Caco-2 (cell line): Measurements from ENCODE around the gene PAPSS2. TPM values are rescaled to one million over a fixed set of nuclear protein-coding genes. Genes with fewer than 3 reads are reported as not detected.
"Not testable (repeated sequence)": the region's sequence is repeated elsewhere in the genome, so short reads cannot be mapped to it uniquely, and the experiment has no call there.

Experiments used
- Bru-seq: library from RNA; stranded (reverse); fragments of 400-500 nt; gene quantifications from one replicate; lab custom pipeline; 2021; lab: Mats Ljungman, UMichigan
- BruChase-seq, 2 experiments: library from RNA; stranded (reverse); fragments of 400-500 nt; gene quantifications; one replicate each; lab custom pipeline; 2021; lab: Mats Ljungman, UMichigan
- BruUV-seq: library from RNA; stranded (reverse); fragments of 400-500 nt; replicated peaks from 2 replicates; lab custom pipeline; 2021; lab: Mats Ljungman, UMichigan
- CTCF ChIA-PET: fragments of 300-600 bp; sonication (Branson Sonifier 250); formaldehyde crosslinking; loops from one replicate; lab custom pipeline; 2022; ENCODE audit warnings: antibody characterized with exemption; lab: Charles Lee
- POLR2A ChIA-PET: fragments of 300-600 bp; sonication (Branson Sonifier 250); formaldehyde crosslinking; loops from one replicate; lab custom pipeline; 2022; ENCODE audit warnings: antibody characterized with exemption; lab: Charles Lee
- DNase-seq, 2 experiments: peaks; one replicate each; pipeline versions ENCODE4 v3.0.0 to v3.0.0-alpha.2; 2020 to 2022
- H3K27me3 ChIP-seq: replicated peaks from 2 replicates; pipeline ENCODE4 v1.6.0; 2011; ENCODE audit warnings: low read length; ENCODE audit not compliant: control insufficient read depth, insufficient read depth
- H3K36me3 ChIP-seq: 2 replicates; pipeline ENCODE4 v1.5.1; 2011; ENCODE audit warnings: low read length; ENCODE audit not compliant: control insufficient read depth, insufficient read depth
- H3K4me1 ChIP-seq: fragments of 250-450 bp; sonication (Bioruptor Pico); 2 replicates; pipeline ENCODE4 v1.5.1; 2020; ENCODE audit warnings: mild to moderate bottlenecking
- H3K4me3 ChIP-seq: 2 replicates; pipeline ENCODE4 v1.5.1; 2011; ENCODE audit warnings: low read depth, mild to moderate bottlenecking, control low read depth, low read length
- H3K9me3 ChIP-seq: fragments of 250-450 bp; sonication (Bioruptor Pico); 2 replicates; pipeline ENCODE4 v1.5.1; 2020; ENCODE audit warnings: mild to moderate bottlenecking, moderate library complexity
- H3K27ac Mint-ChIP-seq: one replicate; pipeline ENCODE4 v1.8.0; 2022; ENCODE audit warnings: mixed read lengths; ENCODE audit not compliant: unreplicated experiment
- H3K27me3 Mint-ChIP-seq: one replicate; pipeline ENCODE4 v1.8.0; 2022; ENCODE audit warnings: mixed read lengths; ENCODE audit not compliant: insufficient read depth, unreplicated experiment
- H3K36me3 Mint-ChIP-seq: one replicate; pipeline ENCODE4 v1.8.0; 2022; ENCODE audit warnings: mild to moderate bottlenecking, mixed read lengths; ENCODE audit not compliant: insufficient read depth, unreplicated experiment
- H3K4me1 Mint-ChIP-seq: one replicate; pipeline ENCODE4 v1.8.0; 2022; ENCODE audit warnings: low read depth, mixed read lengths; ENCODE audit not compliant: unreplicated experiment
- H3K4me3 Mint-ChIP-seq: one replicate; pipeline ENCODE4 v1.8.0; 2022; ENCODE audit warnings: mild to moderate bottlenecking, moderate library complexity, mixed read lengths; ENCODE audit not compliant: unreplicated experiment
- H3K9me3 Mint-ChIP-seq: one replicate; pipeline ENCODE4 v1.8.0; 2022; ENCODE audit warnings: mixed read lengths; ENCODE audit not compliant: unreplicated experiment
- intact Hi-C: fragments of 100-400 bp; cut with micrococcal nuclease; formaldehyde crosslinking; loops from one replicate; pipeline ENCODE4 v1.10.0; 2022; ENCODE audit not compliant: unreplicated experiment
- long read RNA-seq: library from polyadenylated mRNA; stranded (forward); transcript quantifications from one replicate; pipeline ENCODE4 v2.0.0, GENCODE V29; 2022
- total RNA-seq: library from RNA; stranded (reverse); gene quantifications from 2 replicates; pipeline ENCODE4 v1.2.3, GENCODE V29; 2022
- TF ChIP-seq, protein P1 (sequence below), 2 experiments: fragments of 200-600 bp in 1 of 2; IDR thresholded peaks; 1 replicate in 1 of 2; 2 replicates in 1 of 2; pipeline versions ENCODE4 v1.5.1 to v1.8.0; 2011 to 2022; ENCODE audit warnings: antibody characterized with exemption in 1 of 2, control low read depth in 1 of 2, inconsistent platforms in 1 of 2, low read depth in 1 of 2, low read length in 1 of 2, mild to moderate bottlenecking in 1 of 2, moderate library complexity in 1 of 2; ENCODE audit not compliant: insufficient read depth in 1 of 2, severe bottlenecking in 1 of 2, unreplicated experiment in 1 of 2

PAPSS2 gene
- 4.3 and 6.2 TPM in 2 replicates for total RNA-seq
- Bru-seq, nascent RNA, result percentile 41 among the genes with signal in this experiment
- BruChase-seq, experiment 1, labeled RNA remaining after a 2-hour chase, result percentile 38 among the genes with signal in this experiment
- BruChase-seq, experiment 2, labeled RNA remaining after a 6-hour chase, result percentile 43 among the genes with signal in this experiment
- long read RNA-seq, transcript PAPSS2-201 (12 exons, 3,949 nt), result major isoform, 5 of 7 reads
- long read RNA-seq, partial matches to known transcripts, result 2 of 7 reads
- long read RNA-seq, other reads (novel, unspliced or antisense), result 0 of 7 reads

GRCh38 chr10:87659571-87660483, at the start of gene PAPSS2:
PAPSS2 (plus strand) TSS chr10:87659878; CDS start chr10:87659982, 104 bp downstream.
- no TSS peak for BruUV-seq

GRCh38 chr10:87611341-87611740, 48.3 kb upstream of the PAPSS2 start:
- peaks cover 13% of the 10 kb centered on the region for H3K9me3 Mint-ChIP-seq
- POLR2A ChIA-PET, H3K27me3 ChIP-seq, H3K4me3 Mint-ChIP-seq, H3K27me3 Mint-ChIP-seq, H3K36me3 ChIP-seq, H3K27ac Mint-ChIP-seq, BruUV-seq, H3K4me1 ChIP-seq, H3K4me3 ChIP-seq, H3K36me3 Mint-ChIP-seq, DNase-seq, CTCF ChIA-PET, intact Hi-C loops, H3K4me1 Mint-ChIP-seq: not testable (repeated sequence)
- peaks cover 11% of the 10 kb centered on the region for H3K9me3 ChIP-seq

More at GRCh38 chr10:87659571-87660483, at the start of gene PAPSS2:
- H3K36me3 ChIP-seq, result no peaks in the 10 kb centered on the region
- H3K4me1 Mint-ChIP-seq, result peaks cover 11% of the 10 kb centered on the region
- H3K4me3 Mint-ChIP-seq, result peak within 1 kb of the TSS; percentile 91
- no peaks in the 10 kb centered on the region for H3K27me3 ChIP-seq
- CTCF ChIA-PET, result interaction anchor here (0.6 to 1.0 kb wide), 2 partner anchors 75 to 111 kb away, joined by 4 read pairs; no protein-coding TSS in a partner anchor
- POLR2A ChIA-PET, result no interaction called here
- H3K27me3 Mint-ChIP-seq, result peaks cover 3% of the 10 kb centered on the region
- H3K4me3 ChIP-seq, result peak within 1 kb of the TSS; percentile 79
- intact Hi-C loops, result loop anchor here (5.0 kb wide), 1 partner anchor 42 kb away; no protein-coding TSS in a partner anchor
- peak within 1 kb of the TSS; percentile 32 for H3K27ac Mint-ChIP-seq
- TF ChIP-seq, protein P1, sequence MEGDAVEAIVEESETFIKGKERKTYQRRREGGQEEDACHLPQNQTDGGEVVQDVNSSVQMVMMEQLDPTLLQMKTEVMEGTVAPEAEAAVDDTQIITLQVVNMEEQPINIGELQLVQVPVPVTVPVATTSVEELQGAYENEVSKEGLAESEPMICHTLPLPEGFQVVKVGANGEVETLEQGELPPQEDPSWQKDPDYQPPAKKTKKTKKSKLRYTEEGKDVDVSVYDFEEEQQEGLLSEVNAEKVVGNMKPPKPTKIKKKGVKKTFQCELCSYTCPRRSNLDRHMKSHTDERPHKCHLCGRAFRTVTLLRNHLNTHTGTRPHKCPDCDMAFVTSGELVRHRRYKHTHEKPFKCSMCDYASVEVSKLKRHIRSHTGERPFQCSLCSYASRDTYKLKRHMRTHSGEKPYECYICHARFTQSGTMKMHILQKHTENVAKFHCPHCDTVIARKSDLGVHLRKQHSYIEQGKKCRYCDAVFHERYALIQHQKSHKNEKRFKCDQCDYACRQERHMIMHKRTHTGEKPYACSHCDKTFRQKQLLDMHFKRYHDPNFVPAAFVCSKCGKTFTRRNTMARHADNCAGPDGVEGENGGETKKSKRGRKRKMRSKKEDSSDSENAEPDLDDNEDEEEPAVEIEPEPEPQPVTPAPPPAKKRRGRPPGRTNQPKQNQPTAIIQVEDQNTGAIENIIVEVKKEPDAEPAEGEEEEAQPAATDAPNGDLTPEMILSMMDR (IDR thresholded peaks at IDR 0.05; ENCODE audit: insufficient read depth in 1 of 2, low read depth in 1 of 2, low read length in 1 of 2, severe bottlenecking in 1 of 2, unreplicated experiment in 1 of 2), result peak in 1 of 2 experiments; percentile 17
- peaks cover 5% of the 10 kb centered on the region; the same call in 1 of the 2 replicates for H3K4me1 ChIP-seq
- H3K36me3 Mint-ChIP-seq, result peaks cover 4% of the 10 kb centered on the region
- peak; percentile 48 to 56 for DNase-seq
- no peaks in the 10 kb centered on the region for H3K9me3 Mint-ChIP-seq
- no peaks in the 10 kb centered on the region for H3K9me3 ChIP-seq

DNA sequence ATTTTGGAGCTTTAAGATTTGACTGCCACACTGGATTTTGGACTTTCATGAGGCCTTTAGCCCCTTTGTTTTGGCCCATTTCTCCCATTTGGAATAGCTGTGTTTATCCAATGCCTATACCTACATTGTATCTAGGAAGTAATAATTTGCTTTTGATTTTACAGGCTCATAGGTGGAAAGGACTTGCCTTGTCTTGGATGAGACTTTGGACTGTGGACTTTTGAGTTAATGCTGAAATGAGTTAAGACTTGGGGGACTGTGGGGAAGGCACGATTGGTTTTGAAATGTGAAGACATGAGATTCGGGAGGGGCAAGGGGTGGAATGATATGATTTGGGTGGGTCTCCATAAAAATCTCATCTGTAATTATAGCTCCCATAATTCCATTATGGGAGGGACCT, 47.6 kb upstream of the PAPSS2 start:
- CTCF ChIA-PET, result no interaction called here
- POLR2A ChIA-PET, result no interaction called here
- Mint-ChIP-seq H3K27ac (no peak overlapping the region), H3K27me3 (no peaks in the 10 kb centered on the region), H3K36me3 (no peaks in the 10 kb centered on the region), H3K9me3 (peaks cover 17% of the 10 kb centered on the region), H3K4me1 (no peaks in the 10 kb centered on the region), H3K4me3 (no peak overlapping the region)
- H3K27me3 ChIP-seq, result no peaks in the 10 kb centered on the region
- DNase-seq, result no peak
- BruUV-seq, result no TSS peak
- intact Hi-C loops, result no loop called here
- TF ChIP-seq, protein P1 (IDR thresholded peaks at IDR 0.05; ENCODE audit: insufficient read depth in 1 of 2, low read depth in 1 of 2, low read length in 1 of 2, severe bottlenecking in 1 of 2, unreplicated experiment in 1 of 2), result no peak
- H3K36me3 ChIP-seq, result no peaks in the 10 kb centered on the region
- H3K4me3 ChIP-seq, result no peak overlapping the region
- no peaks in the 10 kb centered on the region for H3K4me1 ChIP-seq
- peaks cover 11% of the 10 kb centered on the region for H3K9me3 ChIP-seq
